ENCODE results near the gene PPP1CA.

- TF ChIP-seq POLR2AphosphoS5 (IDR thresholded peaks at IDR 0.05; ENCODE audit: low read depth, low read length) (no peak), TAF1 (IDR thresholded peaks at IDR 0.05; ENCODE audit: borderline replicate concordance, insufficient read depth, low read length) (no peak), FOXP2 (optimal IDR thresholded peaks at IDR 0.05; ENCODE audit: borderline replicate concordance, extremely low read depth, extremely low read length, insufficient read depth) (no peak), REST (IDR thresholded peaks at IDR 0.05; ENCODE audit: insufficient read depth in 1 of 2, low read depth in 2 of 2, low read length in 2 of 2) (no peak), SIN3A (IDR thresholded peaks at IDR 0.05; ENCODE audit: borderline replicate concordance, insufficient read depth, low read length) (no peak)
Measured at GRCh38 chr11:67419325-67420049, 17.8 kb upstream of the PPP1CA start.

Data from PFSK-1 (cell line).